ENCODE measurements around the gene GJD4.

- TF ChIP-seq CTCF (IDR thresholded peaks at IDR 0.05) (no peak), EZH2 (IDR thresholded peaks at IDR 0.05; ENCODE audit: borderline replicate concordance, insufficient read depth, low read depth, low read length, poor library complexity, severe bottlenecking) (no peak)
These were observed 8.6 kb downstream of the GJD4 start for GRCh38 chr10:35613597-35614226.
